ENCODE measurements around the gene MAP3K2. TPM values are rescaled to one million over a fixed set of nuclear protein-coding genes. Genes with fewer than 3 reads are reported as not detected.

MAP3K2 gene
- total and polyA plus RNA-seq, 4 donors = 5.9 to 46.2 (median 17.0) TPM

DNA sequence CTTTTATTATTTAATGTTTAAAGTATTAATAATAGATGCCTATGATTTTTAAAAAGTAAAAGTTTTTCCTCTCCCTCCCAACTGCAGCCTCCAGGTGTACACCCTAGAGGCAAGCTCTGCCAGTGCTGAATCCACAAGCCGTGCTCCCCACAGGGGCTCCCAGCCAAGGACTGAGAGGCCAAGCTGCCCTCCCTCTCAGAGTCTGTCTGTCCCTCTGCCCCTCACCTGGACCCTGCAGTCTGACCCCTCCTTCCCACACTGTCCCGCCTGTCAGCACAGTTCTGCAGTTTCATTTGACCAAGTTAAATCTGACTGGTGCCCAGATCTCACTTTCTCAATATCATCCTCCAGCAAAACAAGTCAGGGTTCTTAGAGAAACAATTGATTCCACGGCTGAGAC is 15.7 kb upstream of the MAP3K2 start:
- Histone ChIP-seq H3K27me3 (ENCODE audit: control insufficient read depth in 4 of 4, insufficient read depth in 4 of 4, low read length in 3 of 4) (no peaks in the 10 kb centered on the region), H3K9me3 (ENCODE audit: control insufficient read depth in 4 of 4, low read length in 3 of 4) (no peaks in the 10 kb centered on the region), H3K36me3 (ENCODE audit: control insufficient read depth in 4 of 4, insufficient read depth in 3 of 4, low read depth in 1 of 4, low read length in 3 of 4) (no peaks in the 10 kb centered on the region), H3K4me3 (ENCODE audit: low read depth in 1 of 3, low read length in 3 of 3) (no peak overlapping the region), H3K27ac (ENCODE audit: low read depth in 1 of 2, low read length in 2 of 2) (no peak overlapping the region), H3K4me1 (ENCODE audit: control insufficient read depth in 4 of 4, insufficient read depth in 4 of 4, low read length in 3 of 4) (peaks cover 0 to 7% (median 3%) of the 10 kb centered on the region in 4 donors), H3K9ac (ENCODE audit: low read depth in 1 of 2, low read length in 2 of 2) (no peak overlapping the region)
- no peak for DNase-seq (ENCODE audit: low spot score)
- TF ChIP-seq, protein P1, sequence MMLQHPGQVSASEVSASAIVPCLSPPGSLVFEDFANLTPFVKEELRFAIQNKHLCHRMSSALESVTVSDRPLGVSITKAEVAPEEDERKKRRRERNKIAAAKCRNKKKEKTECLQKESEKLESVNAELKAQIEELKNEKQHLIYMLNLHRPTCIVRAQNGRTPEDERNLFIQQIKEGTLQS (IDR thresholded peaks at IDR 0.05) = no peak
- TF ChIP-seq HNF4G (IDR thresholded peaks at IDR 0.05) (no peak), SP1 (IDR thresholded peaks at IDR 0.05) (no peak), YY1 (IDR thresholded peaks at IDR 0.05) (no peak), GABPA (IDR thresholded peaks at IDR 0.05 in 1 of 2, conservative IDR thresholded peaks at IDR 0.05 in 1 of 2) (no peak), RXRA (IDR thresholded peaks at IDR 0.05) (no peak), NR2F2 (IDR thresholded peaks at IDR 0.05) (no peak), JUND (IDR thresholded peaks at IDR 0.05) (no peak)
- TF ChIP-seq, protein P2, sequence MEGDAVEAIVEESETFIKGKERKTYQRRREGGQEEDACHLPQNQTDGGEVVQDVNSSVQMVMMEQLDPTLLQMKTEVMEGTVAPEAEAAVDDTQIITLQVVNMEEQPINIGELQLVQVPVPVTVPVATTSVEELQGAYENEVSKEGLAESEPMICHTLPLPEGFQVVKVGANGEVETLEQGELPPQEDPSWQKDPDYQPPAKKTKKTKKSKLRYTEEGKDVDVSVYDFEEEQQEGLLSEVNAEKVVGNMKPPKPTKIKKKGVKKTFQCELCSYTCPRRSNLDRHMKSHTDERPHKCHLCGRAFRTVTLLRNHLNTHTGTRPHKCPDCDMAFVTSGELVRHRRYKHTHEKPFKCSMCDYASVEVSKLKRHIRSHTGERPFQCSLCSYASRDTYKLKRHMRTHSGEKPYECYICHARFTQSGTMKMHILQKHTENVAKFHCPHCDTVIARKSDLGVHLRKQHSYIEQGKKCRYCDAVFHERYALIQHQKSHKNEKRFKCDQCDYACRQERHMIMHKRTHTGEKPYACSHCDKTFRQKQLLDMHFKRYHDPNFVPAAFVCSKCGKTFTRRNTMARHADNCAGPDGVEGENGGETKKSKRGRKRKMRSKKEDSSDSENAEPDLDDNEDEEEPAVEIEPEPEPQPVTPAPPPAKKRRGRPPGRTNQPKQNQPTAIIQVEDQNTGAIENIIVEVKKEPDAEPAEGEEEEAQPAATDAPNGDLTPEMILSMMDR (IDR thresholded peaks at IDR 0.05; ENCODE audit: low read depth, low read length, missing input control) = no peak
- TF ChIP-seq, protein P3, sequence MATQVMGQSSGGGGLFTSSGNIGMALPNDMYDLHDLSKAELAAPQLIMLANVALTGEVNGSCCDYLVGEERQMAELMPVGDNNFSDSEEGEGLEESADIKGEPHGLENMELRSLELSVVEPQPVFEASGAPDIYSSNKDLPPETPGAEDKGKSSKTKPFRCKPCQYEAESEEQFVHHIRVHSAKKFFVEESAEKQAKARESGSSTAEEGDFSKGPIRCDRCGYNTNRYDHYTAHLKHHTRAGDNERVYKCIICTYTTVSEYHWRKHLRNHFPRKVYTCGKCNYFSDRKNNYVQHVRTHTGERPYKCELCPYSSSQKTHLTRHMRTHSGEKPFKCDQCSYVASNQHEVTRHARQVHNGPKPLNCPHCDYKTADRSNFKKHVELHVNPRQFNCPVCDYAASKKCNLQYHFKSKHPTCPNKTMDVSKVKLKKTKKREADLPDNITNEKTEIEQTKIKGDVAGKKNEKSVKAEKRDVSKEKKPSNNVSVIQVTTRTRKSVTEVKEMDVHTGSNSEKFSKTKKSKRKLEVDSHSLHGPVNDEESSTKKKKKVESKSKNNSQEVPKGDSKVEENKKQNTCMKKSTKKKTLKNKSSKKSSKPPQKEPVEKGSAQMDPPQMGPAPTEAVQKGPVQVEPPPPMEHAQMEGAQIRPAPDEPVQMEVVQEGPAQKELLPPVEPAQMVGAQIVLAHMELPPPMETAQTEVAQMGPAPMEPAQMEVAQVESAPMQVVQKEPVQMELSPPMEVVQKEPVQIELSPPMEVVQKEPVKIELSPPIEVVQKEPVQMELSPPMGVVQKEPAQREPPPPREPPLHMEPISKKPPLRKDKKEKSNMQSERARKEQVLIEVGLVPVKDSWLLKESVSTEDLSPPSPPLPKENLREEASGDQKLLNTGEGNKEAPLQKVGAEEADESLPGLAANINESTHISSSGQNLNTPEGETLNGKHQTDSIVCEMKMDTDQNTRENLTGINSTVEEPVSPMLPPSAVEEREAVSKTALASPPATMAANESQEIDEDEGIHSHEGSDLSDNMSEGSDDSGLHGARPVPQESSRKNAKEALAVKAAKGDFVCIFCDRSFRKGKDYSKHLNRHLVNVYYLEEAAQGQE (IDR thresholded peaks at IDR 0.05) = no peak
- WGBS = 78% methylated on average over 3 of the region's 3 CpGs

DNA sequence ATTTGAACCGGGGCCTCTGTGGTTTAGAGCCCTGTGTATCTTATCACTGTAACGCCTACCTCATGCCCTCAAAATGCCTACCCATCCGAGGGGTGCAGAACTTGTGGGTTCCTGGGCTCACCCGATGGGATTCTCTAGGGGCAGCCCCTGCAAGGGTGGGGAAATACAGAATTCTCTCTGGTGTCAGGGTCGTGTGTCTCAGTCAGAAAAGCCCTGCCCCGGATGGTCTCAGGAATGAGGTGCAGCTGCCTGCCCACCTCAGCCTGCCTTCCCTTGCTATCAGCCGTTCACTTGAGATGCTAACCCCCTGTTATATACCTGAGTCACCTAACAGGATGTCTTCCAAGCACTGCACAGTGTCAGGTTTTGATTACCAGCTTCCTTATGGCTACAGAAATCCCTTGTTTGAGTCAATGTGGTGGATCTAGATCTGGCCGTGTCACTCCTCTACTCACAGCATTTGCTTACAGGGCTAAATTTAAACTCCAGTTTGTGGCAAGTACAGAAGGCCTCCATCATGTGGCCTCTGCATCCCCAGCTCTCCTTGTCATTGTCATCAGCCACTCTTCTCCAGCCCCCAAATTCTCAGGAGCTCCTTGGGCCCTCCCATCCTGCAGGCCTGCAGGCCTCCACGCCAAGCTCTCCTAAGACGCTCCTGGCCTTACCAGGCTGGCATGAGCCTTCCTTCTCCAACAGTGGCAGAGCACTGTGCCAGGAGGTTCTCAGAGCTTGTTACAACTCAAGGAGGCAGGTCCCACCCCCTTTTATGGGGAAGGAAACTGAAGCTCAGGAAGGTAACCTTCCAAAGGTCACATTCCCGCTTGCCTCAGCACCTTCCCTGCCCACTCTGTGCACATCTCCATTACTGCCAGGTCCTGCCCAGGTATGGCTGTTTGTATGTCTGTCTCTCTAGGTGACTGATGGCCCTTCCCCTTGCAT is 14.3 kb upstream of the MAP3K2 start:
- H3K9me3 ChIP-seq (ENCODE audit: control insufficient read depth in 4 of 4, low read length in 3 of 4) = no peaks in the 10 kb centered on the region
- no peaks in the 10 kb centered on the region for H3K36me3 ChIP-seq (ENCODE audit: control insufficient read depth in 4 of 4, insufficient read depth in 3 of 4, low read depth in 1 of 4, low read length in 3 of 4)
- H3K4me3 ChIP-seq (ENCODE audit: low read depth in 1 of 3, low read length in 3 of 3) = no peak overlapping the region
- no peak overlapping the region for H3K27ac ChIP-seq (ENCODE audit: low read depth in 1 of 2, low read length in 2 of 2)
- no peak overlapping the region for H3K9ac ChIP-seq (ENCODE audit: low read depth in 1 of 2, low read length in 2 of 2)
- no peak for DNase-seq (ENCODE audit: low spot score)
- 84% methylated on average over 11 of the region's 11 CpGs for WGBS
- peaks cover 0 to 3% (median 0%) of the 10 kb centered on the region in 4 donors for H3K4me1 ChIP-seq (ENCODE audit: control insufficient read depth in 4 of 4, insufficient read depth in 4 of 4, low read length in 3 of 4)
- H3K27me3 ChIP-seq (ENCODE audit: control insufficient read depth in 4 of 4, insufficient read depth in 4 of 4, low read length in 3 of 4) = no peaks in the 10 kb centered on the region
- no peak for TF ChIP-seq EGR1 (IDR thresholded peaks at IDR 0.05; ENCODE audit: low read depth in 2 of 2)
- no peak for TF ChIP-seq FOXA2 (IDR thresholded peaks at IDR 0.05)
- TF ChIP-seq, protein P3 (IDR thresholded peaks at IDR 0.05) = no peak
- TF ChIP-seq YY1 (IDR thresholded peaks at IDR 0.05) = no peak
- TF ChIP-seq JUND (IDR thresholded peaks at IDR 0.05) = no peak
- no peak for TF ChIP-seq HNF4A (conservative IDR thresholded peaks at IDR 0.05)
- no peak for TF ChIP-seq GABPA (IDR thresholded peaks at IDR 0.05 in 1 of 2, conservative IDR thresholded peaks at IDR 0.05 in 1 of 2)
- TF ChIP-seq, protein P2 (IDR thresholded peaks at IDR 0.05; ENCODE audit: low read depth, low read length, missing input control) = no peak
- TF ChIP-seq TAF1 (conservative IDR thresholded peaks at IDR 0.05) = no peak
- TF ChIP-seq SP1 (IDR thresholded peaks at IDR 0.05) = no peak
- TF ChIP-seq, protein P4, sequence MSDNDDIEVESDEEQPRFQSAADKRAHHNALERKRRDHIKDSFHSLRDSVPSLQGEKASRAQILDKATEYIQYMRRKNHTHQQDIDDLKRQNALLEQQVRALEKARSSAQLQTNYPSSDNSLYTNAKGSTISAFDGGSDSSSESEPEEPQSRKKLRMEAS (IDR thresholded peaks at IDR 0.05) = no peak
- no peak for TF ChIP-seq RXRA (IDR thresholded peaks at IDR 0.05)

All from liver (tissue), 9 donors.